GM21619 (cell line): ENCODE data around the gene NUDT1.

Experiments used
- ATAC-seq: cut with Tn5 transposase; IDR thresholded peaks from one replicate; pipeline ENCODE4 v1.9.1; 2021; ENCODE audit not compliant: unreplicated experiment

The NUDT1 gene

GRCh38 chr7:2204446-2204845 is 37.6 kb upstream of the NUDT1 start:
- no peak for ATAC-seq

- no peak for ATAC-seq
Measured at GRCh38 chr7:2205036-2205780, 36.8 kb upstream of the NUDT1 start.

GRCh38 chr7:2208712-2209111 is 33.3 kb upstream of the NUDT1 start:
- ATAC-seq: no peak

- peak; percentile 46 for ATAC-seq
Measured at GRCh38 chr7:2209146-2209960, 32.7 kb upstream of the NUDT1 start.

GRCh38 chr7:2209961-2210323 is 32.1 kb upstream of the NUDT1 start:
- peak; percentile 32 for ATAC-seq

- no peak for ATAC-seq
Measured at GRCh38 chr7:2210551-2211258, 31.3 kb upstream of the NUDT1 start.

GRCh38 chr7:2211259-2211880 is 30.7 kb upstream of the NUDT1 start:
- ATAC-seq: no peak

- no peak for ATAC-seq
Measured at GRCh38 chr7:2211926-2212325, 30.1 kb upstream of the NUDT1 start.

GRCh38 chr7:2212906-2213305 is 29.1 kb upstream of the NUDT1 start:
- no peak for ATAC-seq

GRCh38 chr7:2213551-2214215 is 28.3 kb upstream of the NUDT1 start:
- ATAC-seq: no peak

GRCh38 chr7:2214636-2215035 is 27.4 kb upstream of the NUDT1 start:
- no peak for ATAC-seq

GRCh38 chr7:2215851-2216250 is 26.2 kb upstream of the NUDT1 start:
- ATAC-seq: no peak

GRCh38 chr7:2217206-2217605 is 24.8 kb upstream of the NUDT1 start:
- no peak for ATAC-seq

GRCh38 chr7:2217716-2218443 is 24.1 kb upstream of the NUDT1 start:
- no peak for ATAC-seq

GRCh38 chr7:2218444-2218785 is 23.6 kb upstream of the NUDT1 start:
- ATAC-seq: no peak

GRCh38 chr7:2219136-2219535 is 22.9 kb upstream of the NUDT1 start:
- ATAC-seq: no peak

GRCh38 chr7:2219606-2220005 is 22.4 kb upstream of the NUDT1 start:
- no peak for ATAC-seq

- ATAC-seq: no peak
Measured at GRCh38 chr7:2220030-2220429, 22.0 kb upstream of the NUDT1 start.

GRCh38 chr7:2220506-2220905 is 21.5 kb upstream of the NUDT1 start:
- ATAC-seq: no peak

- no peak for ATAC-seq
Measured at GRCh38 chr7:2220954-2221353, 21.1 kb upstream of the NUDT1 start.
